Small intestine (tissue), 7 donors: Measurements from ENCODE around the gene CASKIN2. TPM values are rescaled to one million over a fixed set of nuclear protein-coding genes. Genes with fewer than 3 reads are reported as not detected.
"Not testable (repeated sequence)": the region's sequence is repeated elsewhere in the genome, so short reads cannot be mapped to it uniquely, and the experiment has no call there.

Experiments used
- DNase-seq, 2 donors: peaks; one replicate each; pipeline versions ENCODE4 v3.0.0 to v3.0.0-alpha.2; 2013
- FAIRE-seq: peaks from 2 replicates; lab custom pipeline; 2012; peaks lifted over from hg19 to GRCh38; lab: Jason Lieb, UNC
- H3K27ac ChIP-seq, 3 donors: one replicate each; pipeline ENCODE4 v1.5.1; 2013; ENCODE audit warnings: low read length in 2 of 3, mild to moderate bottlenecking in 2 of 3, control low read depth in 1 of 3, inconsistent platforms in 1 of 3, low read depth in 1 of 3, moderate library complexity in 1 of 3
- H3K27me3 ChIP-seq, 3 donors: one replicate each; pipeline ENCODE4 v1.6.1; 2013; ENCODE audit warnings: low read length in 3 of 3, inconsistent platforms in 1 of 3; ENCODE audit not compliant: control insufficient read depth in 3 of 3, insufficient read depth in 3 of 3
- H3K36me3 ChIP-seq, 3 donors: one replicate each; pipeline ENCODE4 v1.6.1; 2013; ENCODE audit warnings: low read length in 3 of 3, inconsistent platforms in 1 of 3, low read depth in 1 of 3, mild to moderate bottlenecking in 1 of 3, moderate library complexity in 1 of 3; ENCODE audit not compliant: control insufficient read depth in 3 of 3, insufficient read depth in 2 of 3
- H3K4me1 ChIP-seq, 3 donors: one replicate each; pipeline ENCODE4 v1.6.1; 2013; ENCODE audit warnings: low read length in 2 of 3, inconsistent platforms in 1 of 3, low read depth in 1 of 3, mild to moderate bottlenecking in 1 of 3, moderate library complexity in 1 of 3; ENCODE audit not compliant: control insufficient read depth in 3 of 3, insufficient read depth in 2 of 3
- H3K4me3 ChIP-seq, 3 donors: one replicate each; pipeline ENCODE4 v1.5.1; 2013; ENCODE audit warnings: low read length in 3 of 3, control low read depth in 1 of 3, inconsistent platforms in 1 of 3, low read depth in 1 of 3, mild to moderate bottlenecking in 1 of 3, moderate library complexity in 1 of 3
- H3K9me3 ChIP-seq, 2 donors: one replicate each; pipeline ENCODE4 v1.6.1; 2013; ENCODE audit warnings: low read depth in 1 of 2, low read length in 1 of 2; ENCODE audit not compliant: control insufficient read depth in 2 of 2, insufficient read depth in 1 of 2
- WGBS, 3 donors: extraction: QIAGEN DNeasy Blood & Tissue Kit; methylation state at CpG; one replicate each; pipeline ENCODE4 v1.1.7; 2013; 5-methylcytosine and 5-hydroxymethylcytosine counted together
- polyA plus RNA-seq, 4 donors: library from polyadenylated mRNA; stranded (reverse) in 3 of 4; unstranded in 1 of 4; fragments of 200-250 nt in 3 of 4; fragments of 120-200 nt in 1 of 4; gene quantifications; one replicate each; pipeline versions ENCODE4 v1.2.1 to v1.2.3, GENCODE V29; 2013
- donor health status: healthy with polysubstance abuse.
- donor health status: control.
- donor health status: control.
- donor health status: Bipolar disorder and iron deficiency.
- donor health status: healthy.

Gene CASKIN2
- polyA plus RNA-seq, 4 donors, result 7.6 to 15.6 (median 10.9) TPM

GRCh38 chr17:75480281-75480680 is 35.1 kb downstream of the CASKIN2 start:
- peaks cover 0 to 72% (median 3%) of the 10 kb centered on the region in 3 donors for H3K36me3 ChIP-seq
- WGBS, 3 donors, result 91 to 95% (median 93%) methylated on average over 6 of the region's 6 CpGs
- DNase-seq (no peak), FAIRE-seq (no peak)
- no peaks in the 10 kb centered on the region for H3K27me3 ChIP-seq
- peaks cover 0 to 42% (median 0%) of the 10 kb centered on the region in 3 donors for H3K4me1 ChIP-seq
- H3K9me3 ChIP-seq, result no peaks in the 10 kb centered on the region
- no peak overlapping the region for H3K4me3 ChIP-seq
- H3K27ac ChIP-seq, result no peak overlapping the region

- H3K4me1 ChIP-seq, result peaks cover 0 to 50% (median 0%) of the 10 kb centered on the region in 3 donors
- no peak for DNase-seq
- H3K36me3 ChIP-seq, result peaks cover 0 to 75% (median 3%) of the 10 kb centered on the region in 3 donors
- FAIRE-seq, result no peak
- WGBS, 3 donors, result 78 to 94% (median 87%) methylated on average over 7 of the region's 7 CpGs
- H3K27ac ChIP-seq, result no peak overlapping the region
- no peaks in the 10 kb centered on the region for H3K9me3 ChIP-seq
- no peak overlapping the region for H3K4me3 ChIP-seq
- no peaks in the 10 kb centered on the region for H3K27me3 ChIP-seq
These were observed 36.8 kb downstream of the CASKIN2 start for GRCh38 chr17:75478508-75478907.

- Histone ChIP-seq H3K27ac (peak overlapping the region in 2 of 3 donors; percentile 3 to 22), H3K36me3 (peaks cover 3 to 78% (median 3%) of the 10 kb centered on the region in 3 donors), H3K4me1 (peaks cover 0 to 50% (median 0%) of the 10 kb centered on the region in 3 donors)
- peak in 1 of 2 donors; percentile 64 for DNase-seq
- WGBS, 3 donors, result 46 to 73% (median 60%) methylated on average over 11 of the region's 11 CpGs
- FAIRE-seq, H3K27me3 ChIP-seq, H3K9me3 ChIP-seq, H3K4me3 ChIP-seq: not testable (repeated sequence)
These were observed 37.9 kb downstream of the CASKIN2 start for GRCh38 chr17:75477490-75477862.

- 51 to 62% (median 57%) methylated on average over 11 of the region's 11 CpGs for WGBS, 3 donors
- H3K27me3 ChIP-seq, result no peaks in the 10 kb centered on the region
- FAIRE-seq (no peak), DNase-seq (peak; percentile 40 to 62)
- peaks cover 3 to 83% (median 5%) of the 10 kb centered on the region in 3 donors for H3K36me3 ChIP-seq
- H3K27ac ChIP-seq, result peak overlapping the region; percentile 17 to 24 (median 22)
- H3K4me3 ChIP-seq, result no peak overlapping the region
- no peaks in the 10 kb centered on the region for H3K9me3 ChIP-seq
- H3K4me1 ChIP-seq, result peaks cover 0 to 47% (median 0%) of the 10 kb centered on the region in 3 donors
These were observed 38.4 kb downstream of the CASKIN2 start for GRCh38 chr17:75476752-75477489.

- Histone ChIP-seq H3K27ac (peak overlapping the region in 2 of 3 donors; percentile 39 to 74), H3K4me3 (no peak overlapping the region), H3K36me3 (peaks cover 3 to 83% (median 7%) of the 10 kb centered on the region in 3 donors), H3K9me3 (no peaks in the 10 kb centered on the region), H3K27me3 (no peaks in the 10 kb centered on the region), H3K4me1 (peaks cover 0 to 41% (median 0%) of the 10 kb centered on the region in 3 donors)
- no peak for FAIRE-seq
- no peak for DNase-seq
- 47 to 82% (median 74%) methylated on average over 8 of the region's 8 CpGs for WGBS, 3 donors
These were observed 39.1 kb downstream of the CASKIN2 start for GRCh38 chr17:75476271-75476671.

GRCh38 chr17:75475851-75476250 is 39.5 kb downstream of the CASKIN2 start:
- peak overlapping the region in 2 of 3 donors; percentile 39 to 74 for H3K27ac ChIP-seq
- H3K9me3 ChIP-seq, result no peaks in the 10 kb centered on the region
- DNase-seq (no peak), FAIRE-seq (no peak)
- peaks cover 0 to 37% (median 0%) of the 10 kb centered on the region in 3 donors for H3K4me1 ChIP-seq
- 60 to 80% (median 71%) methylated on average over 3 of the region's 3 CpGs for WGBS, 3 donors
- peaks cover 3 to 79% (median 7%) of the 10 kb centered on the region in 3 donors for H3K36me3 ChIP-seq
- no peaks in the 10 kb centered on the region for H3K27me3 ChIP-seq
- no peak overlapping the region for H3K4me3 ChIP-seq

GRCh38 chr17:75475144-75475835 is 40.0 kb downstream of the CASKIN2 start:
- FAIRE-seq, result no peak
- peak overlapping the region in 2 of 3 donors; percentile 39 to 74 for H3K27ac ChIP-seq
- H3K4me1 ChIP-seq, result peaks cover 0 to 31% (median 0%) of the 10 kb centered on the region in 3 donors
- no peak for DNase-seq
- no peaks in the 10 kb centered on the region for H3K9me3 ChIP-seq
- peaks cover 3 to 74% (median 7%) of the 10 kb centered on the region in 3 donors for H3K36me3 ChIP-seq
- H3K27me3 ChIP-seq, result no peaks in the 10 kb centered on the region
- 71 to 92% (median 81%) methylated on average over 11 to 13 of the region's 13 CpGs for WGBS, 3 donors
- H3K4me3 ChIP-seq, result no peak overlapping the region

- no peaks in the 10 kb centered on the region for H3K9me3 ChIP-seq
- WGBS, 3 donors, result 87 to 96% (median 90%) methylated on average over 6 of the region's 6 CpGs
- H3K4me1 ChIP-seq, result peaks cover 0 to 31% (median 0%) of the 10 kb centered on the region in 3 donors
- FAIRE-seq (no peak), DNase-seq (no peak)
- peaks cover 3 to 68% (median 5%) of the 10 kb centered on the region in 3 donors for H3K36me3 ChIP-seq
- H3K4me3 ChIP-seq, result no peak overlapping the region
- H3K27me3 ChIP-seq, result no peaks in the 10 kb centered on the region
- peak overlapping the region in 1 of 3 donors; percentile 39 for H3K27ac ChIP-seq
These were observed 40.6 kb downstream of the CASKIN2 start for GRCh38 chr17:75474736-75475135.
